ENCODE data around the gene NXPE1. TPM values are rescaled to one million over a fixed set of nuclear protein-coding genes. Genes with fewer than 3 reads are reported as not detected.
A peak's percentile ranks its signal among the peaks of the same experiment; 100 is the strongest.
"Not testable (repeated sequence)": the region's sequence is repeated elsewhere in the genome, so short reads cannot be mapped to it uniquely, and the experiment has no call there.

Gene NXPE1
- total RNA-seq, 4 donors from 2014 or later, result not detected

DNA sequence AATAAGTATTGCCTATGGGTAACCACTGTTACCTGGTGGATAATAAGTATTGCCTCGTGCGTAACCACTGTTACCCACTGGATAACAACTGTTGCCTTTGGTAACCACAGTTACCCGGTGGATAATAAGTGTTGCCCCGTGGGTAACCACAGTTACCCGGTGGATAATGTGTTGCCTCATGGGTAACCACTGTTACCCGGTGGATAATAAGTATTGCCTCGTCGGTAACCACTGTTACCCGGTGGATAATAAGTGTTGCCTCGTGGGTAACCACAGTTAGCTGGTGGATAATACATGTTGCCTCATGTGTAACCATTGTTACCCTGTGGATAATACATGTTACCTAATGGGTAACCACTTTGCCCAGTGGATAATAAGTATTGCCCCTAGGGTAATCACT is 45.7 kb upstream of the NXPE1 start:
- TF ChIP-seq POLR2A (IDR thresholded peaks at IDR 0.05) (no peak), CTCF (IDR thresholded peaks at IDR 0.05) (no peak)
- 88 to 91% methylated on average over 10 of the region's 10 CpGs for WGBS, 2 donors
- DNase-seq (ENCODE audit: low spot score in 2 of 2), result no peak
- intact Hi-C loops (cut with DNase I; ENCODE audit: low total_unique reads), result no loop called here
- no peak overlapping the region for H3K4me3 ChIP-seq (ENCODE audit: low read depth, poor library complexity, severe bottlenecking)

- intact Hi-C loops (cut with DNase I; ENCODE audit: low total_unique reads), result no loop called here
- no peak for DNase-seq (ENCODE audit: low spot score in 2 of 2)
- TF ChIP-seq POLR2A (IDR thresholded peaks at IDR 0.05) (no peak), CTCF (IDR thresholded peaks at IDR 0.05) (no peak)
Observed at GRCh38 chr11:114604886-114605285, 45.2 kb upstream of the NXPE1 start.

GRCh38 chr11:114604179-114604813 is 44.6 kb upstream of the NXPE1 start:
- peak in 1 of 2 donors; percentile 2 for DNase-seq (ENCODE audit: low spot score in 2 of 2)
- H3K4me3 ChIP-seq (ENCODE audit: low read depth, poor library complexity, severe bottlenecking), result no peak overlapping the region
- intact Hi-C loops (cut with DNase I; ENCODE audit: low total_unique reads), result no loop called here
- no peak for TF ChIP-seq POLR2A (IDR thresholded peaks at IDR 0.05)
- no peak for TF ChIP-seq CTCF (IDR thresholded peaks at IDR 0.05)
- 85 to 91% methylated on average over 13 of the region's 13 CpGs for WGBS, 2 donors

More at GRCh38 chr11:114604886-114605285, 45.2 kb upstream of the NXPE1 start:
- H3K4me3 ChIP-seq (ENCODE audit: low read depth, poor library complexity, severe bottlenecking), result no peak overlapping the region
- WGBS, 2 donors, result 72 to 83% methylated on average over 5 of the region's 5 CpGs

DNA sequence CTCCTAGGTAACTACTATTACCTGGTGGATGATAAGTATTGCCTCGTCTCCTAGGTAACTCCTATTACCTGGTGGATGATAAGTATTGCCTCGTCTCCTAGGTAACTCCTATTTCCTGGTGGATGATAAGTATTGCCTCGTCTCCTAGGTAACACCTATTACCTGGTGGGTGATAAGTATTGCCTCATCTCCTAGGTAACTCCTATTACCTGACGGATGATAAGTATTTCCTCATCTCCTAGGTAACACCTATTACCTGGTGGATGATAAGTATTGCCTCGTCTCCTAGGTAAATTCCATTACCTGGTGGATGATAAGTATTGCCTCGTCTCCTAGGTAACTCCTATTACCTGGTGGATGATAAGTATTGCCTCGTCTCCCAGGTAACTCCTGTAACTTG is 43.5 kb upstream of the NXPE1 start:
- 85 to 86% methylated on average over 7 of the region's 7 CpGs for WGBS, 2 donors
- intact Hi-C loops (cut with DNase I; ENCODE audit: low total_unique reads); DNase-seq (ENCODE audit: low spot score in 2 of 2); H3K4me3 ChIP-seq (ENCODE audit: low read depth, poor library complexity, severe bottlenecking): not testable (repeated sequence)

GRCh38 chr11:114598461-114598860 is 38.8 kb upstream of the NXPE1 start:
- TF ChIP-seq CTCF (IDR thresholded peaks at IDR 0.05), result no peak
- no peak for TF ChIP-seq POLR2A (IDR thresholded peaks at IDR 0.05)
- 85 to 88% methylated on average over 1 of the region's 1 CpG for WGBS, 2 donors
- no peak overlapping the region for H3K4me3 ChIP-seq (ENCODE audit: low read depth, poor library complexity, severe bottlenecking)
- intact Hi-C loops (cut with DNase I; ENCODE audit: low total_unique reads), result no loop called here
- DNase-seq (ENCODE audit: low spot score in 2 of 2), result no peak

- 60 to 78% methylated on average over 1 of the region's 1 CpG for WGBS, 2 donors
- DNase-seq (ENCODE audit: low spot score in 2 of 2), result no peak
- no peak overlapping the region for H3K4me3 ChIP-seq (ENCODE audit: low read depth, poor library complexity, severe bottlenecking)
- intact Hi-C loops (cut with DNase I; ENCODE audit: low total_unique reads), result no loop called here
- TF ChIP-seq POLR2A (IDR thresholded peaks at IDR 0.05) (no peak), CTCF (IDR thresholded peaks at IDR 0.05) (no peak)
Observed at GRCh38 chr11:114596175-114596919, 36.7 kb upstream of the NXPE1 start.
